ENCODE data around the gene SUSD4. TPM values are rescaled to one million over a fixed set of nuclear protein-coding genes. Genes with fewer than 3 reads are reported as not detected.

Gene SUSD4
- total RNA-seq, 1 donor from 2014 or later = 0.51 TPM

GRCh38 chr1:223197923-223198627 lies 165.9 kb downstream of the SUSD4 start:
- intact Hi-C loops (cut with micrococcal nuclease) = no loop called here

GRCh38 chr1:223189903-223190724 lies 173.9 kb downstream of the SUSD4 start:
- intact Hi-C loops (cut with micrococcal nuclease) = no loop called here

GRCh38 chr1:223189525-223189902 lies 174.5 kb downstream of the SUSD4 start:
- intact Hi-C loops (cut with micrococcal nuclease) = no loop called here

- intact Hi-C loops (cut with micrococcal nuclease) = no loop called here
These were observed 175.2 kb downstream of the SUSD4 start for GRCh38 chr1:223188618-223189356.

- intact Hi-C loops (cut with micrococcal nuclease) = no loop called here
These were observed 177.2 kb downstream of the SUSD4 start for GRCh38 chr1:223186800-223187199.

GRCh38 chr1:223183268-223183862 lies 180.6 kb downstream of the SUSD4 start:
- intact Hi-C loops (cut with micrococcal nuclease) = no loop called here

- intact Hi-C loops (cut with micrococcal nuclease) = no loop called here
These were observed 183.2 kb downstream of the SUSD4 start for GRCh38 chr1:223180731-223181321.

GRCh38 chr1:223179786-223180185 lies 184.2 kb downstream of the SUSD4 start:
- intact Hi-C loops (cut with micrococcal nuclease) = no loop called here

GRCh38 chr1:223179280-223179679 lies 184.7 kb downstream of the SUSD4 start:
- intact Hi-C loops (cut with micrococcal nuclease) = no loop called here

- intact Hi-C loops (cut with micrococcal nuclease) = no loop called here
These were observed 186.3 kb downstream of the SUSD4 start for GRCh38 chr1:223177681-223178080.

- intact Hi-C loops (cut with micrococcal nuclease) = no loop called here
These were observed 187.5 kb downstream of the SUSD4 start for GRCh38 chr1:223176437-223176836.

- intact Hi-C loops (cut with micrococcal nuclease) = no loop called here
These were observed 188.3 kb downstream of the SUSD4 start for GRCh38 chr1:223175633-223176032.

- intact Hi-C loops (cut with micrococcal nuclease) = no loop called here
These were observed 188.9 kb downstream of the SUSD4 start for GRCh38 chr1:223175032-223175431.

Other genes starting within 250 kb of the SUSD4 start
- 0.17 TPM in 1 of 2 replicates, not detected in the other for gene TLR5, start 220.9 kb downstream of the SUSD4 start, total RNA-seq
- not detected in 2 replicates for gene CCDC185, start 29.2 kb upstream of the SUSD4 start, total RNA-seq